CD4-positive, alpha-beta T cell treated with Interleukin-21 for 1 hour (primary cell): ENCODE results near the gene SIGLEC14.

Source experiments
- DNase-seq: peaks from one replicate; pipeline ENCODE4 v3.0.0-alpha.2; 2020

The SIGLEC14 gene

GRCh38 chr19:51607920-51608562 lies 38.6 kb downstream of the SIGLEC14 start:
- DNase-seq, result peak; percentile 51

DNA sequence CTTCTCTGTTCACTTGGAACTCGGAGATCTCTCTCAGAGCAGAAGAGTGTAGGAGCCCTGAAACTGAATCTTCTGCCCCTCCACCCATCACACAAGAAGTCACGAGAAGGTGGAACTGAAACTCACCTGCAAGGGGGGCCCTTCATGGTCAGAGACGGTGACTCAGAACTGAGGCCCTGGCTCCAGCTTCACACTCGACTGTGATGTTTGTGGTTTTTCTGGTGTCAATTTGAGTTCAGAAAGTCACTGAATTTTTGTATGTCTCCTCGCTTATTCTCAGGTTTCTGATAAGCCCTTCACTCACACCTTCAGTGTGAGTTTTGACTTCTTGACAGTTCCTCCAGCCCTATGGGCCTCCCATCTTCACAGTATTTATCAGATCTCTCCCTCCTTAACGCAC lies 39.5 kb downstream of the SIGLEC14 start:
- no peak for DNase-seq

- no peak for DNase-seq
Observed at GRCh38 chr19:51602189-51602854, 44.3 kb downstream of the SIGLEC14 start.

- peak; percentile 7 for DNase-seq
Observed at GRCh38 chr19:51600940-51601580, 45.6 kb downstream of the SIGLEC14 start.

DNA sequence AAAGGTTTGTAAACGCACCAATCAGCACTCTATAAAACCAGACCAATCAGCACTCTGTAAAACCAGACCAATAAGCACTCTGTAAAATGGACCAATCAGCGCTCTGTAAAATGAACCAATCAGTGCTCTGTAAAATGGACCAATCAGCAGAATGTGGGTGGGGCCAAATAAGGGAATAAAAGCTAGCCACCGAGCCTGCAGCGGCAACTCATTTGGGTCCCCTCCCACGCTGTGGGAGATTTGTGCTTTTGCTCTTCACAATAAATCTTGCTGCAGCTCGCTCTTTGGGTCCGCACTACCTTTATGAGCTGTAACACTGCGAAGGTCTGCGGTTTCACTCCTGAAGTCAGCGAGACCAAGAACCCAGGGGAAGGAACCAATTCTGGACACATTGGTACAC lies 47.5 kb downstream of the SIGLEC14 start:
- DNase-seq, result no peak

DNA sequence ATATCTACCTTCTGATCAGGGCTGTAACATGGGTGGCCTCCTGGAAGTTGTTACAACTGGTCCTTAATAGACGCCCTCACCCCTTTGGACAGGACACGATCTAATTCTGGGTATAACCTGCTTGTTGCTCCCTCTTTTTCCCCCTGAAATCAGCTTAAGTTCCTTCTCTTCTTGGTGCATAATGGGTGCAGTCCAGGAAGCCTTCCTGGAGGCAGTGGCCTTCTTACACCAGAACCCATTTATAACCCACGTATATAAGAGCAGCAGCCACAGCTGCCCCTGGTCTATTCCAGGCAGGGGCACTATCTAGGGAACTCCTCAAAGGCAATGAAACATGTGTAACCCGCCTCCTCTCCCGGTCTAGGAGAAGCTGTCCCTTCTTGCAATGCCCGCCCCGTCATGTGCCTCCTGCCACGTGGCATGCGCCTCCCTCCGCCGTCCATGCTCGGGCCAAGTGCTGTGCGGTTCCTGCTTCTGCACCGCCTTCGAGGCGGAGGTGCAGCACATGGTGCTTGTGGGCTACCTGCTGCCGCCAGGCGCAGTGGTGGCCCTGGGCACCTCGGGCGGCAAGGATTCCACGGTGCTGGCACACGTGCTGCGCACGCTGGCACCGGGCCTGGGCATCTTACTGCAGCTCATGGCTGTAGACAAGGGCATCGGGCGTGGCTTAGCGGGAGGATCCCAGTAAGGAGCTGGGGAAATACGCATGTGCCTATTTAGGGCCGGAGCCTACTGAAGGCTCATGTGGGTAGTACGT lies 48.3 kb downstream of the SIGLEC14 start:
- DNase-seq, result no peak

GRCh38 chr19:51595190-51596175 lies 51.1 kb downstream of the SIGLEC14 start:
- DNase-seq, result no peak

DNA sequence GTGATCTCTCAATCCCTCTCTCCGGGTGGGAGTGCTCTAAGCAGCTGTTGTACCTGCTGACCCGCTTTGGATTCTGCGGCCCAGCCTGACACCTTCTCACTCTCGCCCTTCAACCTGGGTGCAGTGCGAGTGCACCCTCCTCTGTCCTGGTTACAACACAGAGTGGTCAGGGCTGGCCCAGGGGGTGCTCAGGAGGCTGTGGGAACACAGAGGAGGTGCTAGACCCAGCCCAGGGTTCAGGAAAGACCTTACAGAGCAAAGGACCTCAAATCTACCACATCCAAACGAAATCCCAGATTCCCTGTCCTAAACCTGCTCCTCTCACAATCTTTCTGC lies 51.9 kb downstream of the SIGLEC14 start:
- DNase-seq, result no peak

DNA sequence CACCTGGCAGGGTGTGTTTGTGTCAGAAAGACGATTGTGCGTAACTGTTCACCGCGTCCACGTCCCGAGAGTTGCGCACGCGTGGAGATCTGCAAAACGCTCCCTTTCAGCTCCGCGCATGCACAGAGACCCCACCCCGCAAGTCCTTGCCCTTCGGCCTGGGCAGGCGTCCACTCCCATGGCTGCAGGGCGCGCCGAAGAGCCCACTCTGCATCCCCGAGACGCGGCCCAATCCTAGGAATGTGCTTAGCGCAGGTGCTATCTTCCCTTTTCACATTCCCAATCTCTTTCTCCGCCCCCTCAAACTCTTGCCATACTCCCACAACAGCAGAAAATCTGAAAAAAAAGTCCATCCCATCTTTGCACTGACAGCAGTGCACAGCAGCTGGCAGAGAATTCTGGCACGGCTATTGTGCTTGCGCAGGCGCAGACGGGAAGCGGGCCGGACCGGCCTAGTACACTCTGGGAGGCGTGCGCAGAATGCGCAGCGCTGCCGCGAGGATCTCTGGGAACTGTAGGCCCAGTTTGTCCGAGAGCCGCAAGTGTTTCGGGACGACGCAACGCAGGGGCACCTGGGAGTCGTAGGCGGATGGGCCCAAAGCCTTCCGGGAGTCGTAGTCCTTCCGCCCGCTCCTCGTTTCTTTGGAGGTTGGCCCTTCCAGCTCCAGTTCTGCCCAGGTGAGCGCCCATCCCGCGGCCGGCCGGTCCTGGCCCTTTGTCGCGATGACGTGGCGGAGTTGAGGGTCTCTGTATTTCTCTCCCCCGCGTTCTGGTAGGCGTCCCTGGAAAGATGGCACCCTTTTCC lies 52.5 kb downstream of the SIGLEC14 start:
- peak; percentile 97 for DNase-seq

- DNase-seq, result no peak
Observed at GRCh38 chr19:51593138-51593890, 53.3 kb downstream of the SIGLEC14 start.
